ENCODE data around the gene C6orf120. TPM values are rescaled to one million over a fixed set of nuclear protein-coding genes. Genes with fewer than 3 reads are reported as not detected.

C6orf120 gene
- total and polyA plus RNA-seq, 9 of the 15 experiments (the other 6 are each of a cell fraction or from before 2014, with no cell fraction given), result 7.7 to 44.9 (median 34.8) TPM

DNA sequence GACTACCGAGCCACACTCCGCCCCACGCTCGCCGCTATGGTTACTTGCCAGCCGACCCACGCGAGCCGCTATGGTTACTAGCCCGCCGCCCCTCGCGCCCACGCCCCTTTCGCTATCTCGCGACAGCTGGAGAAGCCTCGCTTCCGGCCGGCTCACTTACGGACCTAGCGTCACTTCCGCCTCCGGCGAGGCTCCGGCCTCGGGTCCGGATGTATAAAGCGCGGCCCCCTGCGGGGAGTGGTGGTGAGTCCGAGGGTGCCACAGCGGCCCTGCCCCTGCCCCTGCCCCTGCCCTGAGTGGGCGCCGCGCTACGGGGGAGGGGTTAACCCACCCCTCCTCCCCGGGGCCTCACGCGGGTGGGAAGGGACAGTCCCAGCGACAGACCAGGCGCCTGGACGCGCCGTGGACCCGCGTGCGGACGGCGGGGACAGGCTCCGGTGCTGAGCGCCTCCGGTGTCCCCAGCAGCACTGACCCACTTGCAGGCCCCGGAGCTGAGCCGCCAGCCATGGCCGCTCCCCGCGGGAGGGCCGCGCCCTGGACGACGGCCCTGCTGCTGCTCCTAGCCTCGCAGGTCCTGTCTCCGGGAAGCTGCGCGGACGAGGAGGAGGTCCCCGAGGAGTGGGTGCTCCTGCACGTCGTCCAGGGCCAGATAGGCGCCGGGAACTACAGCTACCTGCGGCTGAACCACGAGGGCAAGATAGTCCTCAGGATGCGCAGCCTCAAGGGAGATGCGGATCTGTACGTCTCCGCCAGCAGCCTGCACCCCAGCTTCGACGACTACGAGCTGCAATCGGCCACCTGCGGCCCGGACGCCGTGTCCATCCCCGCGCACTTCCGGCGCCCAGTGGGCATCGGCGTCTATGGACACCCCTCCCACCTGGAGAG, at the start of gene C6orf120, which contains the start of gene WDR27 (continued):
- TF ChIP-seq DMBX1 (CRISPR knock-in tag; IDR thresholded peaks at IDR 0.05; ENCODE audit: borderline replicate concordance) (no peak), HDAC2 (IDR thresholded peaks at IDR 0.05) (peak; percentile 81), PURB (CRISPR knock-in tag; IDR thresholded peaks at IDR 0.05; ENCODE audit: low read depth) (no peak), TCF3 (CRISPR knock-in tag; IDR thresholded peaks at IDR 0.05) (peak; percentile 8; the same call in 1 of the 2 replicates), U2AF2 (optimal IDR thresholded peaks at IDR 0.05; ENCODE audit: low read depth, low read length) (no peak), CBFA2T2 (conservative IDR thresholded peaks at IDR 0.05) (no peak), E2F3 (CRISPR knock-in tag; IDR thresholded peaks at IDR 0.05) (no peak), BDP1 (IDR thresholded peaks at IDR 0.05; ENCODE audit: insufficient read depth, insufficient read length) (no peak), IRF2 (CRISPR knock-in tag; IDR thresholded peaks at IDR 0.05) (0 out of 2 replicates have a peak, but pooled peaks have one; percentile 60), FOXM1 (IDR thresholded peaks at IDR 0.05; ENCODE audit: low read depth) (no peak), FOXM1 (CRISPR knock-in tag; IDR thresholded peaks at IDR 0.05; ENCODE audit: low read depth) (peak; percentile 71), MTA1 (IDR thresholded peaks at IDR 0.05; ENCODE audit: borderline replicate concordance) (peak; percentile 63), PTTG1 (tag; IDR thresholded peaks at IDR 0.05; ENCODE audit: low read depth) (no peak), PYGO2 (tag; IDR thresholded peaks at IDR 0.05) (no peak), ZC3H11A (IDR thresholded peaks at IDR 0.05; ENCODE audit: low read depth, low read length) (no peak), RFX1 (IDR thresholded peaks at IDR 0.05) (peak; percentile 90), CTBP1 (IDR thresholded peaks at IDR 0.05; ENCODE audit: borderline replicate concordance) (peak; percentile 68), SAP30 (IDR thresholded peaks at IDR 0.05; ENCODE audit: borderline replicate concordance, insufficient read depth, low read depth, low read length, poor library complexity, severe bottlenecking) (peak; percentile 56), CSDE1 (IDR thresholded peaks at IDR 0.05) (no peak)
- TF ChIP-seq, protein P1, sequence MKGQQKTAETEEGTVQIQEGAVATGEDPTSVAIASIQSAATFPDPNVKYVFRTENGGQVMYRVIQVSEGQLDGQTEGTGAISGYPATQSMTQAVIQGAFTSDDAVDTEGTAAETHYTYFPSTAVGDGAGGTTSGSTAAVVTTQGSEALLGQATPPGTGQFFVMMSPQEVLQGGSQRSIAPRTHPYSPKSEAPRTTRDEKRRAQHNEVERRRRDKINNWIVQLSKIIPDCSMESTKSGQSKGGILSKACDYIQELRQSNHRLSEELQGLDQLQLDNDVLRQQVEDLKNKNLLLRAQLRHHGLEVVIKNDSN (CRISPR knock-in tag; IDR thresholded peaks at IDR 0.05), result peak; percentile 57; the same call in 1 of the 2 replicates
- TF ChIP-seq, protein P2, sequence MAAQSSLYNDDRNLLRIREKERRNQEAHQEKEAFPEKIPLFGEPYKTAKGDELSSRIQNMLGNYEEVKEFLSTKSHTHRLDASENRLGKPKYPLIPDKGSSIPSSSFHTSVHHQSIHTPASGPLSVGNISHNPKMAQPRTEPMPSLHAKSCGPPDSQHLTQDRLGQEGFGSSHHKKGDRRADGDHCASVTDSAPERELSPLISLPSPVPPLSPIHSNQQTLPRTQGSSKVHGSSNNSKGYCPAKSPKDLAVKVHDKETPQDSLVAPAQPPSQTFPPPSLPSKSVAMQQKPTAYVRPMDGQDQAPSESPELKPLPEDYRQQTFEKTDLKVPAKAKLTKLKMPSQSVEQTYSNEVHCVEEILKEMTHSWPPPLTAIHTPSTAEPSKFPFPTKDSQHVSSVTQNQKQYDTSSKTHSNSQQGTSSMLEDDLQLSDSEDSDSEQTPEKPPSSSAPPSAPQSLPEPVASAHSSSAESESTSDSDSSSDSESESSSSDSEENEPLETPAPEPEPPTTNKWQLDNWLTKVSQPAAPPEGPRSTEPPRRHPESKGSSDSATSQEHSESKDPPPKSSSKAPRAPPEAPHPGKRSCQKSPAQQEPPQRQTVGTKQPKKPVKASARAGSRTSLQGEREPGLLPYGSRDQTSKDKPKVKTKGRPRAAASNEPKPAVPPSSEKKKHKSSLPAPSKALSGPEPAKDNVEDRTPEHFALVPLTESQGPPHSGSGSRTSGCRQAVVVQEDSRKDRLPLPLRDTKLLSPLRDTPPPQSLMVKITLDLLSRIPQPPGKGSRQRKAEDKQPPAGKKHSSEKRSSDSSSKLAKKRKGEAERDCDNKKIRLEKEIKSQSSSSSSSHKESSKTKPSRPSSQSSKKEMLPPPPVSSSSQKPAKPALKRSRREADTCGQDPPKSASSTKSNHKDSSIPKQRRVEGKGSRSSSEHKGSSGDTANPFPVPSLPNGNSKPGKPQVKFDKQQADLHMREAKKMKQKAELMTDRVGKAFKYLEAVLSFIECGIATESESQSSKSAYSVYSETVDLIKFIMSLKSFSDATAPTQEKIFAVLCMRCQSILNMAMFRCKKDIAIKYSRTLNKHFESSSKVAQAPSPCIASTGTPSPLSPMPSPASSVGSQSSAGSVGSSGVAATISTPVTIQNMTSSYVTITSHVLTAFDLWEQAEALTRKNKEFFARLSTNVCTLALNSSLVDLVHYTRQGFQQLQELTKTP (IDR thresholded peaks at IDR 0.05; ENCODE audit: low read depth in 1 of 2, partially characterized antibody in 2 of 2), result no peak
- TF ChIP-seq, protein P3, sequence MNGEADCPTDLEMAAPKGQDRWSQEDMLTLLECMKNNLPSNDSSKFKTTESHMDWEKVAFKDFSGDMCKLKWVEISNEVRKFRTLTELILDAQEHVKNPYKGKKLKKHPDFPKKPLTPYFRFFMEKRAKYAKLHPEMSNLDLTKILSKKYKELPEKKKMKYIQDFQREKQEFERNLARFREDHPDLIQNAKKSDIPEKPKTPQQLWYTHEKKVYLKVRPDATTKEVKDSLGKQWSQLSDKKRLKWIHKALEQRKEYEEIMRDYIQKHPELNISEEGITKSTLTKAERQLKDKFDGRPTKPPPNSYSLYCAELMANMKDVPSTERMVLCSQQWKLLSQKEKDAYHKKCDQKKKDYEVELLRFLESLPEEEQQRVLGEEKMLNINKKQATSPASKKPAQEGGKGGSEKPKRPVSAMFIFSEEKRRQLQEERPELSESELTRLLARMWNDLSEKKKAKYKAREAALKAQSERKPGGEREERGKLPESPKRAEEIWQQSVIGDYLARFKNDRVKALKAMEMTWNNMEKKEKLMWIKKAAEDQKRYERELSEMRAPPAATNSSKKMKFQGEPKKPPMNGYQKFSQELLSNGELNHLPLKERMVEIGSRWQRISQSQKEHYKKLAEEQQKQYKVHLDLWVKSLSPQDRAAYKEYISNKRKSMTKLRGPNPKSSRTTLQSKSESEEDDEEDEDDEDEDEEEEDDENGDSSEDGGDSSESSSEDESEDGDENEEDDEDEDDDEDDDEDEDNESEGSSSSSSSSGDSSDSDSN (IDR thresholded peaks at IDR 0.05; ENCODE audit: borderline replicate concordance in 1 of 2, low read depth in 2 of 2, low read length in 2 of 2), result peak; percentile 56 to 84; a peak in 1 of 4 replicates

Measured in K562 (cell line).